ENCODE data around the gene TTC21A.

DNA sequence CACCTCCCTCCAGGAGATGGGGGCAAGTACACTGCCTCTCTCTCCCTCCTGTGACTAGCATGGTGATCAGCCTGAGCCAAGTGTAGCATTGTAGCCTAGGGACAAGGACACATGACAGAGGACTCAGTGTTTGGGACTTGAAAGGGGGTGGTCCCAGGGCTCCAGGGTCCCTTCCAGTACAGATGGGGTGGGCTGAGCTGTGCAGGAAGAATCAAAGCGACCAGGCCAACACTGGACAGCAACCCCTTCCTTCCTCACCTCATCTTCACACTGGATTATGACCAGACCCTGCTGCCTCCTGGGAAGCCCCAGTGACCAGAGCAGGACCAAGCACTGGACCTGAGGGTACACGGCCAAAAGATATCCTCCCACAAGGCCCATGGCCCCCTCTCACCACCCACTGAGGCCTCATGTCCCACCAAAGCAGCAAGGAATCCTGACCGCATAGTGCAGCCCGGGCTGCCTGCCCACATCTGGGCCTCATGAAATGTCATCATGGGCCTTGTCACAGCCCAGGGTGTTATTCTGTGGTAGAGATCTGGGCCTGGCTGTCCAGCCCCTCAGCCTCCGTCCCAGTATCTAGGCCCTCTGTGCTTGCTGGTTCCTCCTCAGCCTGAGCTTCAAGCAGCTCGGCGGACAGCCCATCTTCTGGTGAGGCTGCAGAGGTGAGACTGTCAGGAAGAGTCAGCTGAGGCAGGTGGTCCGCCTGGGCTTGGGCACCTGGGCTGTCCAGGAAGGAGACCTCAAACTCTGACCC, 9.6 kb upstream of the TTC21A start:
- TF ChIP-seq EP300 (IDR thresholded peaks at IDR 0.05): no peak
- TF ChIP-seq, protein P1, sequence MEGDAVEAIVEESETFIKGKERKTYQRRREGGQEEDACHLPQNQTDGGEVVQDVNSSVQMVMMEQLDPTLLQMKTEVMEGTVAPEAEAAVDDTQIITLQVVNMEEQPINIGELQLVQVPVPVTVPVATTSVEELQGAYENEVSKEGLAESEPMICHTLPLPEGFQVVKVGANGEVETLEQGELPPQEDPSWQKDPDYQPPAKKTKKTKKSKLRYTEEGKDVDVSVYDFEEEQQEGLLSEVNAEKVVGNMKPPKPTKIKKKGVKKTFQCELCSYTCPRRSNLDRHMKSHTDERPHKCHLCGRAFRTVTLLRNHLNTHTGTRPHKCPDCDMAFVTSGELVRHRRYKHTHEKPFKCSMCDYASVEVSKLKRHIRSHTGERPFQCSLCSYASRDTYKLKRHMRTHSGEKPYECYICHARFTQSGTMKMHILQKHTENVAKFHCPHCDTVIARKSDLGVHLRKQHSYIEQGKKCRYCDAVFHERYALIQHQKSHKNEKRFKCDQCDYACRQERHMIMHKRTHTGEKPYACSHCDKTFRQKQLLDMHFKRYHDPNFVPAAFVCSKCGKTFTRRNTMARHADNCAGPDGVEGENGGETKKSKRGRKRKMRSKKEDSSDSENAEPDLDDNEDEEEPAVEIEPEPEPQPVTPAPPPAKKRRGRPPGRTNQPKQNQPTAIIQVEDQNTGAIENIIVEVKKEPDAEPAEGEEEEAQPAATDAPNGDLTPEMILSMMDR (IDR thresholded peaks at IDR 0.05): no peak
